Left ventricle myocardium inferior (tissue), 1 donor: ENCODE results near the gene EBLN1. TPM values are rescaled to one million over a fixed set of nuclear protein-coding genes. Genes with fewer than 3 reads are reported as not detected.
"Not testable (repeated sequence)": the region's sequence is repeated elsewhere in the genome, so short reads cannot be mapped to it uniquely, and the experiment has no call there.

ENCODE experiments used
- DNase-seq: peaks from one replicate; pipeline ENCODE4 v3.0.0-alpha.2; 2020
- H3K27ac ChIP-seq: fragments of 200-600 bp; replicated peaks from 2 replicates; pipeline ENCODE4 v1.8.0; 2021
- H3K27me3 ChIP-seq: fragments of 200-600 bp; 2 replicates; pipeline ENCODE4 v1.8.0; 2021; ENCODE audit warnings: low read depth
- H3K36me3 ChIP-seq: fragments of 200-600 bp; 2 replicates; pipeline ENCODE4 v1.8.0; 2021
- H3K4me1 ChIP-seq: fragments of 200-600 bp; 2 replicates; pipeline ENCODE4 v1.8.0; 2021
- H3K4me3 ChIP-seq: fragments of 200-600 bp; 2 replicates; pipeline ENCODE4 v1.8.0; 2021; ENCODE audit warnings: mild to moderate bottlenecking, moderate library complexity
- H3K9me3 ChIP-seq: fragments of 200-600 bp; replicated peaks from 2 replicates; pipeline ENCODE4 v1.8.0; 2021
- intact Hi-C: fragments of 100-400 bp; cut with micrococcal nuclease; formaldehyde crosslinking; loops from one replicate; pipeline ENCODE4 v1.11.0; 2022
- total RNA-seq: library from RNA; stranded (reverse); fragmentation: NEBNext Ultra II Directional; extraction: Animal tissue kit (Norgen Biotek cat#: 25700); gene quantifications from one replicate; pipeline ENCODE4 v1.2.1, GENCODE V29; 2021
- TF ChIP-seq, protein P1 (sequence below): fragments of 200-600 bp; IDR thresholded peaks from 2 replicates; pipeline ENCODE4 v1.8.0; 2021; ENCODE audit warnings: antibody characterized with exemption, mild to moderate bottlenecking, borderline replicate concordance
- donor health status: DM: no; HTN: yes; CAD: no; lungs with severe emphysema.

Gene EBLN1
- total RNA-seq, 1 donor from 2014 or later, result not detected

DNA sequence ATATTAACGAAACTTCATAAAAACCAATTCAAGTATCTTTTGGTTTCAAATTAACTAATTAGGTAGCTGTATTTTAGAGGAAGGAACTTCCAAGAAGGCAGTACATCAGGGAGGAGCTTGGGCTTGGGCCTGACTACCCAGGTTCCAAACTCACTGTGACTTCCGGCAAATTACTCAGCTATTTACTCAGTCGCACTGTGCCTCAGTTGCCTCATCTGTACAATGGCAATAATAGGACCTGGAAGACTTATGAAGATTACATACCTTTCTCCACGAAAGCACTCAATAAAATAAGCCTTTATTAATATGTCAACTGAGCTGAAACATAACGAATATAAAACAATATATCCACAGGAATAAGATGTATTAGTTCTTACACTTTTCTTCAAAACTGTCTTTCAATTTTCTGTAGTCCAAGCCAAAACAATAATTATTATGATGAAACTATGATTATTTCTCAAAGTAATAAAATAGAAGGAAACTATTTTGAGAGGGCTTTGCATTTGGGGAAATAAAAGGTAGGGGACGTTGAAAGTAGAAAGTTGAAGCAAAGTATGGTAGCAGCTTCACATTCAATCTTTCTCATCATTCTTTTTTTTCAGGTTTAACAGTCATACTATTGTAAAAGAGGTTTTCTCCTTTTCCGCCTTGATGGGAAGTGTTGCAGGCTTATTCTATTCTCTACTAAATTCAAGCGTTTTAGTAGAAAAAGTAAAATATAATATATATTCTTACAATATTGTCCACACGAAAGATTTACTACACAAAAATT is 10.5 kb upstream of the EBLN1 start:
- H3K9me3 ChIP-seq, result no peaks in the 10 kb centered on the region
- intact Hi-C loops, result loop anchor here (10.0 kb wide), 1 partner anchor 224 kb away; the partner anchor contains the start of gene DNAJC1
- TF ChIP-seq, protein P1, sequence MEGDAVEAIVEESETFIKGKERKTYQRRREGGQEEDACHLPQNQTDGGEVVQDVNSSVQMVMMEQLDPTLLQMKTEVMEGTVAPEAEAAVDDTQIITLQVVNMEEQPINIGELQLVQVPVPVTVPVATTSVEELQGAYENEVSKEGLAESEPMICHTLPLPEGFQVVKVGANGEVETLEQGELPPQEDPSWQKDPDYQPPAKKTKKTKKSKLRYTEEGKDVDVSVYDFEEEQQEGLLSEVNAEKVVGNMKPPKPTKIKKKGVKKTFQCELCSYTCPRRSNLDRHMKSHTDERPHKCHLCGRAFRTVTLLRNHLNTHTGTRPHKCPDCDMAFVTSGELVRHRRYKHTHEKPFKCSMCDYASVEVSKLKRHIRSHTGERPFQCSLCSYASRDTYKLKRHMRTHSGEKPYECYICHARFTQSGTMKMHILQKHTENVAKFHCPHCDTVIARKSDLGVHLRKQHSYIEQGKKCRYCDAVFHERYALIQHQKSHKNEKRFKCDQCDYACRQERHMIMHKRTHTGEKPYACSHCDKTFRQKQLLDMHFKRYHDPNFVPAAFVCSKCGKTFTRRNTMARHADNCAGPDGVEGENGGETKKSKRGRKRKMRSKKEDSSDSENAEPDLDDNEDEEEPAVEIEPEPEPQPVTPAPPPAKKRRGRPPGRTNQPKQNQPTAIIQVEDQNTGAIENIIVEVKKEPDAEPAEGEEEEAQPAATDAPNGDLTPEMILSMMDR, result no peak
- no peaks in the 10 kb centered on the region for H3K36me3 ChIP-seq
- H3K27me3 ChIP-seq, result no peaks in the 10 kb centered on the region
- peak overlapping the region; percentile 82 for H3K4me3 ChIP-seq
- H3K27ac ChIP-seq, result peak overlapping the region; percentile 97
- peaks cover 13% of the 10 kb centered on the region for H3K4me1 ChIP-seq
- DNase-seq, result no peak

DNA sequence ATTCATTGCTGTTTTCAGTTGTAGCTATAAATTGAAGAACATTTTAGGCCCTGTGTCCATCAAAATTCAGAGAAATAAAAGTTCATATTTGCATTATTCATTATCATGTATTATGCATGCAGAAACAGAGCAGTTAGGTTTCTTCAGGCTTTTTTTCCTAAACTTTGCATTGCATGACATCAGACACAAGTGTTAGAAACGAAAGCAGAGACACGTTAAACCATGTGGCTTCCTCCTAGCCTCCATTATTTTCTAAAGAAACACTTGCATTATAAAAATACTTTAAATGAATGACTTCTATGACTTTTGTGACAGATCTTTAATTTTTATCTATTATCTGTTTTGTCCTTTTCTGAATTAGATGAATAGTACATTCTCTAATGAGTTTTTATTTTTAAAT is 8.8 kb upstream of the EBLN1 start:
- H3K4me1 ChIP-seq, result peaks cover 13% of the 10 kb centered on the region
- H3K4me3 ChIP-seq, result no peak overlapping the region
- TF ChIP-seq, protein P1, result no peak
- DNase-seq, result no peak
- H3K36me3 ChIP-seq, result no peaks in the 10 kb centered on the region
- intact Hi-C loops, result loop anchor here (10.0 kb wide), 1 partner anchor 222 kb away; the partner anchor contains the start of gene DNAJC1
- no peaks in the 10 kb centered on the region for H3K27me3 ChIP-seq
- no peaks in the 10 kb centered on the region for H3K9me3 ChIP-seq
- H3K27ac ChIP-seq, result no peak overlapping the region

DNA sequence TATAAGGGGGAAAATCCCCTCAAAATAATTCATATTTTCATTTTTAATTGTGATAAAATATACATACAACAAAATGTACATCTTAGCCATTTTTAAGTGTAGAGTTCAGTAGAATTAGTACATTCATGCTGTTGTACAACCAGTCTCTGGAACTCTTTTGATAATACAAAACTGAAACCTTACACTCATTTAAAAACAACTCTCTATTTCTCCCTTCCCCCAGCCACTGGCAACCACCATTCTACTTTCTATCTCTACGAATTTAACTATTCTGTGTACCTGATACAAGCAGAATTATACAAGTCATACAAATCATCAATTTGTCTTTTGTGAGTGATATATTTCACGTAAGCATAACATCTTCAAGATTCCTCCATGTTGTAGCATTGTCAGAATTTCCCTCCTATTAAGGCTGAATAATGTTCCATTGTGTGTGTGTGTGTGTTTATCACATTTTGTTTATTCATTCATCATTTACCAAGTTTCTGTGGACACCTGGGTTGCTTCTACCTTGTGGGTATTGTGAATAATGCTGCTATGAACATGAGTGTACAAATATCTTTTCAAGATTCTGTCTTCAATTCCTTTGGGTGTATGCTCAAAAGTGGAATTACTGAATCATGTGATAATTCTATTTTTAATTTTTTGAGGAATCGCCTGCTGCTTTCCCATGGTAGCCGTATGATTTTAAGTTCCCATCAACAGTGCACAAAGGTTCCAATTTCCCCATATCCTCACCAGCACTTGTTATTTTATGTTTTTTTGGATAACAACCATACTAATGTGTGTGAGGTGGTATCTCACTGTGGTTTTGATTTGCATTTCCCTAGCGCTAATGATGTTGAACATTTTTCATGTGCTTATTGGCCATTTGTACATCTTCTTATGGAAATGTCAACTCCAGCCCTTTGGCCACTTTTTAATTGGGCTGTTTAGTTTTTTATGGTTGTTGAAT is 4.7 kb upstream of the EBLN1 start:
- H3K4me3 ChIP-seq, result no peak overlapping the region
- no peaks in the 10 kb centered on the region for H3K4me1 ChIP-seq
- DNase-seq, result no peak
- intact Hi-C loops, result loop anchor here (10.0 kb wide), 1 partner anchor 218 kb away; the partner anchor contains the start of gene DNAJC1
- TF ChIP-seq, protein P1, result no peak
- no peaks in the 10 kb centered on the region for H3K9me3 ChIP-seq
- H3K36me3 ChIP-seq, result no peaks in the 10 kb centered on the region
- no peaks in the 10 kb centered on the region for H3K27me3 ChIP-seq
- no peak overlapping the region for H3K27ac ChIP-seq

DNA sequence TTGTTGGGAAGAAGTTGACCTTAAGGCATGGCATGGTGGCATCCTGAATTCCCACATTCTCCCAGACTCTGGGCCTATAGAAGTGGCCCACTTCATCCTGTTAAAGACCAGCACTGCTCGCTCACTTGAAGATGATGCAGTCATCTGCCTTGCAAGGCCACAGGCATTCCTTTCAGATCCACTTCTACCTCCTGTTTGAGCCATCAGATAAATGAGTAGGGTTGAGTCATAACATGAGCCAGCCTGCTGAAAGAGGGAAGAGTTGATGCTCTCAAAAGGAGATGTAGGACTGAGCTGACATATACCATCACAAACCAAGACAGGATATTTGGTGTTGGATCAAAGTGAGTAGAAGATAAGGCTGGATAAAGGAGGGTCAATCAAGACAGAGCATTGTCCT is 1.5 kb upstream of the EBLN1 start:
- Histone ChIP-seq H3K27me3 (no peaks in the 10 kb centered on the region), H3K27ac (no peak overlapping the region), H3K4me1 (no peaks in the 10 kb centered on the region), H3K36me3 (no peaks in the 10 kb centered on the region), H3K9me3 (no peaks in the 10 kb centered on the region), H3K4me3 (no peak overlapping the region)
- TF ChIP-seq, protein P1, result no peak
- intact Hi-C loops, result no loop called here
- DNase-seq, result no peak

DNA sequence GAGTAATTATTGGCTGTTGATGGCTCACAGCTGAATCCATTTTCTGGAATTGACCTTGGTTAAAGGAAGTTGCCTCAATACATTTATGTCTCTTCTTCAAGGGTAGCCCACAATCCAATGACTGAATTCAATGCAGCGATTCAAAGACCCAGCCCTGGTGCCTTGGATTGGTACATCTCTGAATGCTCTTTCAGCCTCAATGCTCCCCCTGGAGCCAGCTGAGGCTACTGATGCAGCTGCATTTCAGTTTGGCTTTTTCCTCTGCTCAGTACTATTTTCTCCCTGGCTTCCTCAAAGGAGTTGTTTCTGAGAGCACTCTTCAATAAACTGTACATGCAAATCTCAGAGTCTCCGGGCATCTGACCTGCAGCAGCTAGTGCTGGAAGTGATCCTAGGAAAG is 633 bp upstream of the EBLN1 start:
- H3K27ac ChIP-seq, result no peak overlapping the region
- no peaks in the 10 kb centered on the region for H3K9me3 ChIP-seq
- DNase-seq, result no peak
- H3K4me1 ChIP-seq, result no peaks in the 10 kb centered on the region
- no peaks in the 10 kb centered on the region for H3K36me3 ChIP-seq
- intact Hi-C loops, result no loop called here
- TF ChIP-seq, protein P1, result peak; percentile 15
- no peaks in the 10 kb centered on the region for H3K27me3 ChIP-seq
- H3K4me3 ChIP-seq, result no peak overlapping the region

DNA sequence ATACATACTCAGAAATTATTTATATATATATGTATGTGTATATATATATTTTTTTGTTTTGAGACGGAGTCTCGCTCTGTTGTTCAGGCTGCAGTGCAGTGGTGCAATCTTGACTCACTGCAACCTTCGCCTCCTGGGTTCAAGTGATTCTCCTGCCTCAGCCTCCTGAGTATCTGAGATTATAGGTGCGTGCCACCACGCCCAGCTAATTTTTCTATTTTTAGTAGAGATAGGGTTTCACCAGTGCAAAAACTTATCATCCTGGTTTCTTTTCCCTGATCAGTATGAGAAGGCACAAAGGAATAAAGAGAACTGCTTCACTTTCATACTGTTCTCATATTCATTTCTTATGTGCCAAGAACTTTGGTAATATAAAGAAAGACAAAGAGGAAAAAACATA is 731 bp downstream of the EBLN1 start:
- H3K4me3 ChIP-seq, intact Hi-C loops: not testable (repeated sequence)

More for the DNA sequence above, 731 bp downstream of the EBLN1 start:
- H3K4me1 ChIP-seq, DNase-seq, H3K36me3 ChIP-seq, H3K27me3 ChIP-seq, H3K9me3 ChIP-seq, H3K27ac ChIP-seq: not testable (repeated sequence)
